DND-41 (cell line): Measurements from ENCODE around the gene TRIM2.

Experiments used
- ATAC-seq: fragments of 200-7000 bp; cut with Tn5 transposase; 3 replicates; pipeline ENCODE4 v1.9.1; 2021; ENCODE audit warnings: low read depth; ENCODE audit not compliant: insufficient read depth
- DNase-seq: peaks from one replicate; pipeline ENCODE4 v3.0.0-alpha.2; 2020
- H2AFZ ChIP-seq: 2 replicates; pipeline ENCODE4 v1.6.0; 2012; ENCODE audit warnings: low read depth, low read length
- H3K27ac ChIP-seq: 2 replicates; pipeline ENCODE4 v1.5.1; 2012; ENCODE audit warnings: low read length, inconsistent platforms
- H3K27me3 ChIP-seq: fragments of 200-600 bp; sonication (generic); 2 replicates; pipeline ENCODE4 v1.6.0; 2012; ENCODE audit warnings: low read length, mild to moderate bottlenecking, inconsistent platforms; ENCODE audit not compliant: insufficient read depth, poor library complexity
- H3K36me3 ChIP-seq: 2 replicates; pipeline ENCODE4 v1.5.1; 2012; ENCODE audit warnings: low read length, inconsistent platforms; ENCODE audit not compliant: insufficient read depth
- H3K4me1 ChIP-seq: 2 replicates; pipeline ENCODE4 v1.5.1; 2012; ENCODE audit warnings: mild to moderate bottlenecking, low read length; ENCODE audit not compliant: insufficient read depth
- H3K4me2 ChIP-seq: 2 replicates; pipeline ENCODE4 v1.6.0; 2012; ENCODE audit warnings: mild to moderate bottlenecking, moderate library complexity, low read length, inconsistent platforms; ENCODE audit not compliant: insufficient read depth
- H3K4me3 ChIP-seq, 2 experiments: fragments of 200-600 bp in 1 of 2; shearing (Covaris generic) in 1 of 2; 2 replicates each; pipeline ENCODE4 v1.5.1; 2012 to 2016; ENCODE audit warnings: inconsistent platforms in 2 of 2, low read length in 2 of 2, mild to moderate bottlenecking in 2 of 2, low read depth in 1 of 2, moderate library complexity in 1 of 2
- H3K79me2 ChIP-seq: 2 replicates; pipeline ENCODE4 v1.6.0; 2012; ENCODE audit warnings: low read length, inconsistent platforms; ENCODE audit not compliant: insufficient read depth
- H3K9ac ChIP-seq: 2 replicates; pipeline ENCODE4 v1.6.0; 2012; ENCODE audit warnings: low read depth, mild to moderate bottlenecking, inconsistent platforms, low read length, moderate library complexity
- H3K9me3 ChIP-seq: 2 replicates; pipeline ENCODE4 v1.5.1; 2012; ENCODE audit warnings: low read length, moderate library complexity, mild to moderate bottlenecking, inconsistent platforms; ENCODE audit not compliant: insufficient read depth, severe bottlenecking
- H4K20me1 ChIP-seq: 2 replicates; pipeline ENCODE4 v1.6.0; 2012; ENCODE audit warnings: low read length; ENCODE audit not compliant: insufficient read depth
- CTCF ChIP-seq: IDR thresholded peaks from 2 replicates; pipeline ENCODE4 v1.5.1; 2012; ENCODE audit warnings: borderline replicate concordance, low read length, moderate library complexity, mild to moderate bottlenecking; ENCODE audit not compliant: poor library complexity, severe bottlenecking; ENCODE audit errors: extremely low read depth
- EZH2 ChIP-seq: IDR thresholded peaks from 3 replicates; pipeline ENCODE4 v1.6.1; 2012; ENCODE audit warnings: borderline replicate concordance, low read depth, mild to moderate bottlenecking, moderate library complexity, low read length, inconsistent platforms; ENCODE audit not compliant: severe bottlenecking

Gene TRIM2

GRCh38 chr4:153166716-153167501, 37.3 kb upstream of the TRIM2 start:
- no peak overlapping the region for H3K27ac ChIP-seq
- no peaks in the 10 kb centered on the region for H3K79me2 ChIP-seq

GRCh38 chr4:153169776-153170175, 34.5 kb upstream of the TRIM2 start:
- H3K27me3 ChIP-seq: no peaks in the 10 kb centered on the region
- ATAC-seq: no peak
- H2AFZ ChIP-seq: no peak overlapping the region
- no peaks in the 10 kb centered on the region for H4K20me1 ChIP-seq
- H3K9me3 ChIP-seq: no peaks in the 10 kb centered on the region
- H3K36me3 ChIP-seq: no peaks in the 10 kb centered on the region
- no peak overlapping the region for H3K27ac ChIP-seq
- no peaks in the 10 kb centered on the region for H3K4me1 ChIP-seq
- no peak for DNase-seq
- H3K79me2 ChIP-seq: no peaks in the 10 kb centered on the region
- TF ChIP-seq CTCF: no peak
- TF ChIP-seq EZH2: no peak
- H3K9ac ChIP-seq: no peak overlapping the region
- H3K4me3 ChIP-seq: no peak overlapping the region
- H3K4me2 ChIP-seq: no peak overlapping the region

More at GRCh38 chr4:153166716-153167501, 37.3 kb upstream of the TRIM2 start:
- Histone ChIP-seq H3K4me3 (no peak overlapping the region), H3K9ac (no peak overlapping the region), H3K9me3 (no peaks in the 10 kb centered on the region), H4K20me1 (no peaks in the 10 kb centered on the region), H3K4me2 (no peak overlapping the region), H3K27me3 (no peaks in the 10 kb centered on the region), H3K36me3 (no peaks in the 10 kb centered on the region), H3K4me1 (no peaks in the 10 kb centered on the region), H2AFZ (no peak overlapping the region)
- DNase-seq (no peak), ATAC-seq (no peak)
- TF ChIP-seq CTCF (no peak), EZH2 (no peak)

- Histone ChIP-seq H3K27ac (no peak overlapping the region), H4K20me1 (no peaks in the 10 kb centered on the region), H3K4me2 (no peak overlapping the region), H3K4me3 (no peak overlapping the region), H3K36me3 (no peaks in the 10 kb centered on the region), H3K9ac (no peak overlapping the region), H3K27me3 (no peaks in the 10 kb centered on the region), H2AFZ (no peak overlapping the region), H3K4me1 (no peaks in the 10 kb centered on the region), H3K9me3 (no peaks in the 10 kb centered on the region), H3K79me2 (no peaks in the 10 kb centered on the region)
- no peak for DNase-seq
- no peak for TF ChIP-seq EZH2
- TF ChIP-seq CTCF: no peak
- no peak for ATAC-seq
Measured at GRCh38 chr4:153170407-153170806, 33.8 kb upstream of the TRIM2 start.
